ENCODE results near the gene CD164L2.

Gene CD164L2

DNA sequence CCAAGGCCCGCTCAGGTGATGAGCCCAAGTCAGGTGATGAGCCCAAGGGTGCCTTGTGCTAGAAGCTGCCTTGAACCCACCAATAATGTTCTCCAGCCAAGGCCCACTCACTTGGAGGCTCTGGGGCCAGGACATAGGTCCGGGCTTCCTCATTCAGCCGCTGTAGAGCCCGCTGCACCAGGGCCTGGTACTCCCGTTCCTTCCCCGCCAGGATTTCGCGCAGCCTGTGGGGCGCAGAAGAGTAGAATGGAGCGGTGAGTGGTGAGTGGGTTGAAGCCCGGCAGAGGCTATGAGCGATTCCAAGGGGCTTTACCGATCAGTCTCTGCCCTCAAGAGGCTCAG, 26.9 kb downstream of the CD164L2 start:
- H3K9ac ChIP-seq (ENCODE audit: low read length): no peak overlapping the region
- H3K23ac ChIP-seq (ENCODE audit: low read length): no peak overlapping the region
- no peak overlapping the region for H4K91ac ChIP-seq (ENCODE audit: low read depth, low read length)
- H3K4ac ChIP-seq (ENCODE audit: low read depth, low read length): no peak overlapping the region
- H3K36me3 ChIP-seq (ENCODE audit: control insufficient read depth in 1 of 2, insufficient read depth in 2 of 2, low read length in 2 of 2): peaks cover 4 to 20% of the 10 kb centered on the region in 2 experiments
- no peak overlapping the region for H2BK120ac ChIP-seq (ENCODE audit: insufficient read depth, low read length, poor library complexity)
- peaks cover 15% of the 10 kb centered on the region for H3K27me3 ChIP-seq (ENCODE audit: insufficient read depth, low read length)
- peaks cover 9% of the 10 kb centered on the region in 2 experiments for H3K4me1 ChIP-seq (ENCODE audit: control insufficient read depth in 1 of 2, insufficient read depth in 2 of 2, low read length in 2 of 2)
- no peaks in the 10 kb centered on the region for H3K79me1 ChIP-seq (ENCODE audit: low read length)
- no CpG with 5 or more reads among the region's 13 CpGs for WGBS (ENCODE audit: extremely low coverage, insufficient coverage, insufficient read length)
- no peak overlapping the region for H4K8ac ChIP-seq (ENCODE audit: low read depth, low read length)
- no peak overlapping the region for H2BK12ac ChIP-seq (ENCODE audit: low read length)
- H2AFZ ChIP-seq (ENCODE audit: insufficient read depth, low read length, poor library complexity): no peak overlapping the region
- no peak overlapping the region for H4K12ac ChIP-seq (ENCODE audit: low read depth, low read length)
- H3K4me2 ChIP-seq (ENCODE audit: low read length): no peak overlapping the region
- no peak overlapping the region for H3K4me3 ChIP-seq (ENCODE audit: low read depth, low read length)
- peaks cover 6% of the 10 kb centered on the region for H3K9me3 ChIP-seq (ENCODE audit: insufficient read depth, low read depth, low read length)
- H3K14ac ChIP-seq (ENCODE audit: low read length): no peak overlapping the region
- H3K27ac ChIP-seq (ENCODE audit: low read depth, low read length): no peak overlapping the region
- no peak overlapping the region for H2AK5ac ChIP-seq (ENCODE audit: low read length)
- no peak overlapping the region for H2BK5ac ChIP-seq (ENCODE audit: low read depth, low read length, poor library complexity)
- no peaks in the 10 kb centered on the region for H3K79me2 ChIP-seq (ENCODE audit: control insufficient read depth, insufficient read depth, low read length, poor library complexity)
- no peak for DNase-seq
- H3K18ac ChIP-seq (ENCODE audit: low read length): no peak overlapping the region

- H3K9ac ChIP-seq (ENCODE audit: low read length): no peak overlapping the region
These were observed 27.4 kb downstream of the CD164L2 start for GRCh38 chr1:27355683-27356082.

DNA sequence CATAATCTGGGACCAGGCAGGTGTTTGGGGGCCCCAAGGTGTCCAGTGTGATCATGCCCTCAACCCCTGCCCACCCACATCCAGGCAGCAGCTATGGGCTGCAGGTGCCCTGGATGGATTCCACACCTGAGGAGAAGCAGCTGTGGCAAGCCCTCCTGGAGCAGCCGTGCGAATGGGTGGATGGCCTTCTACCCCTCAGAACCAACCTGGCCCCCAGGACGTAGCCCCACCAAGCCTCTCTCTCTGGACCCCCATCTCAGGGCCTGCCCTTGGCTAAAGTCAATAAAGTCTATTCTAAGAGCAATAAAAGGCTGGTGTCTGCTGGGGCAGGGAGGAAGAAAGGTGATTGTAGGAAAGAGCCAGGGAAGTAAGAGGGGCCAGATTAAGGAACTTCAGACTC, 29.5 kb downstream of the CD164L2 start:
- H3K18ac ChIP-seq (ENCODE audit: low read length): no peak overlapping the region
- H4K8ac ChIP-seq (ENCODE audit: low read depth, low read length): no peak overlapping the region
- no peak overlapping the region for H2BK5ac ChIP-seq (ENCODE audit: low read depth, low read length, poor library complexity)
- no peak overlapping the region for H3K4me2 ChIP-seq (ENCODE audit: low read length)
- no peak overlapping the region for H3K23ac ChIP-seq (ENCODE audit: low read length)
- H3K79me2 ChIP-seq (ENCODE audit: control insufficient read depth, insufficient read depth, low read length, poor library complexity): no peaks in the 10 kb centered on the region
- H3K36me3 ChIP-seq (ENCODE audit: control insufficient read depth in 1 of 2, insufficient read depth in 2 of 2, low read length in 2 of 2): peaks cover 4 to 20% of the 10 kb centered on the region in 2 experiments
- H3K4ac ChIP-seq (ENCODE audit: low read depth, low read length): no peak overlapping the region
- H3K79me1 ChIP-seq (ENCODE audit: low read length): peaks cover 11% of the 10 kb centered on the region
- no peak for DNase-seq
- peaks cover 19 to 26% of the 10 kb centered on the region in 2 experiments for H3K4me1 ChIP-seq (ENCODE audit: control insufficient read depth in 1 of 2, insufficient read depth in 2 of 2, low read length in 2 of 2)
- H3K9me3 ChIP-seq (ENCODE audit: insufficient read depth, low read depth, low read length): peaks cover 6% of the 10 kb centered on the region
- H4K12ac ChIP-seq (ENCODE audit: low read depth, low read length): no peak overlapping the region
- no peak overlapping the region for H4K91ac ChIP-seq (ENCODE audit: low read depth, low read length)
- no peak overlapping the region for H2BK120ac ChIP-seq (ENCODE audit: insufficient read depth, low read length, poor library complexity)
- H2AK5ac ChIP-seq (ENCODE audit: low read length): no peak overlapping the region
- H3K9ac ChIP-seq (ENCODE audit: low read length): no peak overlapping the region
- no peak overlapping the region for H2AFZ ChIP-seq (ENCODE audit: insufficient read depth, low read length, poor library complexity)
- WGBS (ENCODE audit: extremely low coverage, insufficient coverage, insufficient read length): no CpG with 5 or more reads among the region's 3 CpGs
- no peak overlapping the region for H3K14ac ChIP-seq (ENCODE audit: low read length)
- no peak overlapping the region for H2BK12ac ChIP-seq (ENCODE audit: low read length)
- no peak overlapping the region for H3K4me3 ChIP-seq (ENCODE audit: low read depth, low read length)
- H3K27me3 ChIP-seq (ENCODE audit: insufficient read depth, low read length): no peaks in the 10 kb centered on the region
- no peak overlapping the region for H3K27ac ChIP-seq (ENCODE audit: low read depth, low read length)

More at GRCh38 chr1:27355683-27356082, 27.4 kb downstream of the CD164L2 start:
- Histone ChIP-seq H3K4me1 (ENCODE audit: control insufficient read depth in 1 of 2, insufficient read depth in 2 of 2, low read length in 2 of 2) (peaks cover 11 to 14% of the 10 kb centered on the region in 2 experiments), H2AK5ac (ENCODE audit: low read length) (no peak overlapping the region), H3K36me3 (ENCODE audit: control insufficient read depth in 1 of 2, insufficient read depth in 2 of 2, low read length in 2 of 2) (peaks cover 4 to 20% of the 10 kb centered on the region in 2 experiments), H2AFZ (ENCODE audit: insufficient read depth, low read length, poor library complexity) (no peak overlapping the region), H2BK120ac (ENCODE audit: insufficient read depth, low read length, poor library complexity) (no peak overlapping the region), H3K18ac (ENCODE audit: low read length) (no peak overlapping the region), H2BK12ac (ENCODE audit: low read length) (no peak overlapping the region), H4K12ac (ENCODE audit: low read depth, low read length) (no peak overlapping the region), H3K27ac (ENCODE audit: low read depth, low read length) (no peak overlapping the region), H4K8ac (ENCODE audit: low read depth, low read length) (no peak overlapping the region), H3K4me3 (ENCODE audit: low read depth, low read length) (no peak overlapping the region), H2BK5ac (ENCODE audit: low read depth, low read length, poor library complexity) (no peak overlapping the region), H3K9me3 (ENCODE audit: insufficient read depth, low read depth, low read length) (peaks cover 6% of the 10 kb centered on the region), H3K4ac (ENCODE audit: low read depth, low read length) (no peak overlapping the region), H3K79me1 (ENCODE audit: low read length) (peaks cover 3% of the 10 kb centered on the region), H3K4me2 (ENCODE audit: low read length) (no peak overlapping the region), H4K91ac (ENCODE audit: low read depth, low read length) (no peak overlapping the region), H3K79me2 (ENCODE audit: control insufficient read depth, insufficient read depth, low read length, poor library complexity) (no peaks in the 10 kb centered on the region), H3K14ac (ENCODE audit: low read length) (no peak overlapping the region), H3K27me3 (ENCODE audit: insufficient read depth, low read length) (peaks cover 10% of the 10 kb centered on the region), H3K23ac (ENCODE audit: low read length) (no peak overlapping the region)
- DNase-seq: no peak
- no CpG with 5 or more reads among the region's 5 CpGs for WGBS (ENCODE audit: extremely low coverage, insufficient coverage, insufficient read length)

DNA sequence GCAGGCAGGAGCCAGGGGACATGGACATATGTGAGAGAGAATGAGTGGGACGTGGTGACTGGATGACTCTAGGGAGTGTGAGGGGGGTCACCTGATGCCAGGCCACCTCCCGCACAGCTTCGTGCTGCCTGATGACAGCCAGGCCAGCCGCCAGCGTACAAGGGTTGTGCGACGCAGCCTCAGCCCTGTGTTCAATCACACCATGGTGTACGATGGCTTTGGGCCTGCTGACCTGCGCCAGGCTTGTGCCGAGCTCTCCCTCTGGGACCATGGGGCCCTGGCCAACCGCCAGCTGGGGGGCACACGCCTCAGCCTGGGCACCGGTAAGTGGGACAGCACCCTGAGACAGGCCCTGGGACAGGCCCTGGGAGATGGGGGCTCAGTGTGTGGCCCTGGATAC, 30.0 kb downstream of the CD164L2 start:
- Histone ChIP-seq H3K4me2 (ENCODE audit: low read length) (no peak overlapping the region), H3K4me1 (ENCODE audit: control insufficient read depth in 1 of 2, insufficient read depth in 2 of 2, low read length in 2 of 2) (peaks cover 19 to 26% of the 10 kb centered on the region in 2 experiments), H4K12ac (ENCODE audit: low read depth, low read length) (no peak overlapping the region), H2BK12ac (ENCODE audit: low read length) (no peak overlapping the region), H4K8ac (ENCODE audit: low read depth, low read length) (no peak overlapping the region), H3K23ac (ENCODE audit: low read length) (no peak overlapping the region), H2BK5ac (ENCODE audit: low read depth, low read length, poor library complexity) (no peak overlapping the region), H3K27ac (ENCODE audit: low read depth, low read length) (no peak overlapping the region), H4K91ac (ENCODE audit: low read depth, low read length) (no peak overlapping the region), H3K4me3 (ENCODE audit: low read depth, low read length) (no peak overlapping the region), H3K36me3 (ENCODE audit: control insufficient read depth in 1 of 2, insufficient read depth in 2 of 2, low read length in 2 of 2) (peaks cover 4 to 15% of the 10 kb centered on the region in 2 experiments), H3K27me3 (ENCODE audit: insufficient read depth, low read length) (no peaks in the 10 kb centered on the region), H3K9ac (ENCODE audit: low read length) (no peak overlapping the region), H3K79me1 (ENCODE audit: low read length) (peaks cover 11% of the 10 kb centered on the region), H3K79me2 (ENCODE audit: control insufficient read depth, insufficient read depth, low read length, poor library complexity) (no peaks in the 10 kb centered on the region), H3K9me3 (ENCODE audit: insufficient read depth, low read depth, low read length) (peaks cover 6% of the 10 kb centered on the region), H3K18ac (ENCODE audit: low read length) (no peak overlapping the region), H2BK120ac (ENCODE audit: insufficient read depth, low read length, poor library complexity) (no peak overlapping the region), H3K14ac (ENCODE audit: low read length) (no peak overlapping the region), H3K4ac (ENCODE audit: low read depth, low read length) (no peak overlapping the region), H2AK5ac (ENCODE audit: low read length) (no peak overlapping the region), H2AFZ (ENCODE audit: insufficient read depth, low read length, poor library complexity) (no peak overlapping the region)
- no CpG with 5 or more reads among the region's 13 CpGs for WGBS (ENCODE audit: extremely low coverage, insufficient coverage, insufficient read length)
- DNase-seq: no peak
